22Rv1 (cell line): Measurements from ENCODE around the gene UMODL1.

ENCODE experiments used
- H3K27ac ChIP-seq: fragments of 450-650 bp; 2 replicates; pipeline ENCODE4 v1.5.1; 2017
- CTCF ChIP-seq: fragments of 450-650 bp; IDR thresholded peaks from 2 replicates; pipeline ENCODE4 v1.5.1; 2017; ENCODE audit warnings: mild to moderate bottlenecking
- ZFX ChIP-seq: fragments of 450-650 bp; IDR thresholded peaks from 2 replicates; pipeline ENCODE4 v1.6.1; 2017; ENCODE audit warnings: antibody characterized with exemption, borderline replicate concordance

UMODL1 gene

GRCh38 chr21:42061195-42061985, 9.7 kb upstream of the UMODL1 start:
- TF ChIP-seq CTCF: no peak
- TF ChIP-seq ZFX: no peak
- no peak overlapping the region for H3K27ac ChIP-seq

- no peak for TF ChIP-seq ZFX
- no peak for TF ChIP-seq CTCF
- H3K27ac ChIP-seq: no peak overlapping the region
Measured at GRCh38 chr21:42061986-42062235, 9.2 kb upstream of the UMODL1 start.

GRCh38 chr21:42062236-42063022, 8.7 kb upstream of the UMODL1 start:
- no peak overlapping the region for H3K27ac ChIP-seq

GRCh38 chr21:42063191-42063570, 7.9 kb upstream of the UMODL1 start:
- H3K27ac ChIP-seq: no peak overlapping the region
- TF ChIP-seq CTCF (no peak), ZFX (no peak)

More at GRCh38 chr21:42062236-42063022, 8.7 kb upstream of the UMODL1 start:
- no peak for TF ChIP-seq CTCF
- no peak for TF ChIP-seq ZFX

GRCh38 chr21:42063571-42064521, 7.3 kb upstream of the UMODL1 start:
- TF ChIP-seq ZFX (no peak), CTCF (no peak)
- no peak overlapping the region for H3K27ac ChIP-seq

GRCh38 chr21:42066521-42066920, 4.6 kb upstream of the UMODL1 start:
- no peak overlapping the region for H3K27ac ChIP-seq
- TF ChIP-seq ZFX (no peak), CTCF (no peak)
